Activated T-cell treated with anti-CD3 and anti-CD28 coated beads, Interleukin-2, amount 50 U/mL, for 1 hour (primary cell): ENCODE measurements around the gene KAT2B.

Experiments used
- DNase-seq: peaks from one replicate; pipeline ENCODE4 v3.0.0-alpha.2; 2020

The KAT2B gene

DNA sequence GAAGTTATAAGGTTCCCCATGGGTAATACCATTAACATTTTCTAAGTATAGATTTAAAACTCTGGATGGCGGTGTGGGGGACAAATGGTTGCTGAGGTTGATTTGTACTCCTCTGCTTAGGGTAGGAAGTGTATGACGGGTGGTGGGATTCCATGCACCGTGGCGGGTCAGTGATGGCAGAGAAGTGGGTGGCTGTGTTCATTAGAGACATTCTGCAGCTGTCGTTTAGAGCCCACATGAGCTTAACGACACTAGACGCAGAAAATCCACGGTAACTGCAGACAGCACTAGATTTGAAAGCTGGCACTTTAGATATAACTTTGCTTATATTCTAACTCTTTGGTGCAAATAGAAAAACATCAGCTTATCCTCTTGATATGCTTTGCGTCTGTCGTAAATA lies 108.2 kb downstream of the KAT2B start:
- DNase-seq = no peak

DNA sequence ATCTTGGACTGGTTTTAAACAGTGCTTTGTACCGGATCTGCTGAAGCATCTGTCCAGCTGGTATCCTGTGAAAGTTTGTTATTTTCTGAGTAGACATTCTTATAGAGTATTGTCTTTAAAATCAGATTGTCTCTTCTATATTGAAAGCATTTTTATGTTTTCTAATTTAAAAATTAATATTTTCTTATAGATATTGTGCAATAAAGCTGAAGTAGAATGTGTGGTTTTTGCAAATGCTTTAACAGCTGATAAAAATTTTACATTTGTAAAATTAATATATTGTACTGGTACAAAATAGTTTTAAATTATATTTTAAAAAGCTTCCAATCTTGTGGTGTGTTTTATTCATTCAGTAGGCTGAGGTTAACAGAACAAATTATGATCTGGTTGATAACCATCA lies 113.8 kb downstream of the KAT2B start:
- no peak for DNase-seq

DNA sequence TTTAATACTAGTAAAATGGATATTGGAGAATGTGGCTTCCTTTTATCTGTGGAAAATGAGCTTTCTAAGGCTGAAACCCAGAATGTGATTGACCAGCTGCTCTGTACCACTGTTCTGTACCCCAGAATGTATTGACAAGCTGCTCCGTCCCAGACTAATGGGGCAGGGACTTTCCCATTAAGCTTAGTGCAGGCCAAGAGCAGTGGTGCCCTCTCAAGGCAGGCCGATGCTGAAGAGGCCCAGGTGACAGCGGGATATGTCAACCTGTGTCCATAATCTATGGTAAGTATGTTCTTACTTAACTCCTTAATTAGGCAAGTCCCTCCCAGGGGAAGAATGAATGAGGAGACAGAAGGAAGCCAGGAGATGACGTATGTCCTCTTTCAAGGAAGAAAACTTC lies 114.7 kb downstream of the KAT2B start:
- DNase-seq = no peak

DNA sequence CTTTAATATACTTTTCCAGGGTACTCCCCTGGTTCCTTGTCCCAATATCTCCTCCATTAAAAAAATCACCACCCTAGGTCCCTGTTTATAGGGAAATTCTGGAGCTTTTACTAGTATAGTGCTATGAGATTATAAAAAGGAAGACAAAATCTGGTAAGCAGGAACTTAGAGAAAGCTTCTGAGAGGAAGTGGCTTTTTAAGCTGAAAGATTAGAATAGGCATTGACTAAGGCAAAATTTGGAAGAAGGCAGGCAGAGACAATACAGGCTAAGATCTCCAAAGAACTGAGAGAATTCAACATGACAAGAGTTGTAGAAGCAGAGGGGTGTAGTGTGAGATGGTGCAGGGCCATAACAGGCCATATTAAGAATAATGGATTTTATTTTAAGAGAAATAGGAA lies 120.0 kb downstream of the KAT2B start:
- DNase-seq = no peak

DNA sequence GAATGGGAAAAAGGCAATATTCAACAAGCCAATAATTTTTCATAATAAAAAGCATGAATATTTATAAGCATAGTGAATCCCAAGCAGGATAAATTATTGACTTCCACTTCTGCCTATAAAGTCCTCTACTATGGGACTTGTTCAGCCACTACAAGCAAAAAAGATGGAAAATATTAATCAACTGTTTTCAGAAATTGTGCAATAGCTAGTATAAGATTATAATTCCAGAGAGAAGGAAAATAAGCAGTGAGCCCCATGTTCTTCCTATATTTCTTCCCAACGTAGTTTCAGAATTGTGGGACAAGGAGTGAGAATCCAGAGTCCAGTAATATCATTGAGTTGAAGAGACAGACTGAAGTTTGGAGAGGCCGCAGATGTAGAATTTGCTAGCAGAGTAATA lies 121.5 kb downstream of the KAT2B start:
- no peak for DNase-seq

DNA sequence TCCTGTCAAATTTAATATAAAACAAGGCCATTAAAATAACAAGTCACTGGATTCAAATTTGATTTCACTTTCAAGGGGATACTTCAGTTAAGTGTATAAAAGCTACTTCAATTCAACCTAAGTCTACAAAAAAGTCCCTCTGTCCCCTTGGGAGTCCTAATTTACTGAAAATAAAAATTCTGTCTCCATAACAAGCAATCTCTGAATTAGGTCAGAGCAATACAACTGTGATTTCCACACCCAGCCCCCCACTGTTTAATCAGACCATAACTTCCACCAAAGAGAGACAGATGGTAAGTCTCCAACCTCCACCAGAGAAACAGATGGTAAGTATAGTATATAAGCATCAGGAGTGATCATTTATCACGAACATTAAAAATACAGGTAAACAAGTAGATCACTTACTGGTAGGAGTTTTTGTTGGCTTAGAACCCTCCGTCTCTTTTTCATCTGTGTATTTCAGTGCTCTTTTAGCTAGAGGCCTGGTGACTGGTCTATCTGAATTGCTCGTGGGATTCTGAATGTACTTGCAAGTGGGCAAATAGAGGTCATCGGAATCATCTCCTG lies 133.7 kb downstream of the KAT2B start:
- no peak for DNase-seq

DNA sequence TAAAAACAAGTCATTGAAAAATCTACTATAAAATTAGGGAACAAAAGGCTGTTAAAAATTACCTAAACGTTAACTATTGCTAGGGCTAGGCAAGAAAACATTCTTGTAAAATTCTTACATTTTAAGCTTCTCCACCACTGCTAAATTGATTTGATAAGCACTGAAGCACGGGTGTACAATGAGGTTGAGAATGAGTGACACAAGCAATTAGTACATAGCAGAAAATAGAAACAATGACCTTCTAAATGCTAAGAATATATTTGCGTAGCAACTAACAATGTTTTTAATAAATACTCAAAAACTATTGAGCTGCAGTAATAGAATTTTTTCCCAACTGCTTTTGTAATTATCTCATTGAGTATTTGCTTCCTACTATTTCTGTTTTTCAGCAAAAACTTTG lies 141.0 kb downstream of the KAT2B start:
- no peak for DNase-seq

DNA sequence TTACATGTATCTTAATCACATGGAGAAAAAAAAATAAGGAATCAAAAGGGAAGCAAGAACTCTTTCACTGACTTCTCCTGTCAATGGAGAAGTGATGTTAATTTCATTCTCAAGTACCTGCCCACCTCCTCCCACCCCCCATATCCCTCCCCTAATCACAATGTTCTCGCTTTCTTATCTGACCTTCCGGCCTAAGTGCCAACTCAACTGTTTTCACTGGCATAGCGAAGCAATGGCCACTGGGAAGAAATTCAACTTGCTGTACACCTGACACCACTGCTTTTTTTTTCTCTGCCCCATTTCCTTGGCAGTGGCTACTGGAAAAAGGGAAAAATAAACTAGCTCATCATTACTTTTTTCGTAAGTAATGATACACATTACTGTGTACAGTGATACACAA lies 142.0 kb downstream of the KAT2B start:
- DNase-seq = no peak

DNA sequence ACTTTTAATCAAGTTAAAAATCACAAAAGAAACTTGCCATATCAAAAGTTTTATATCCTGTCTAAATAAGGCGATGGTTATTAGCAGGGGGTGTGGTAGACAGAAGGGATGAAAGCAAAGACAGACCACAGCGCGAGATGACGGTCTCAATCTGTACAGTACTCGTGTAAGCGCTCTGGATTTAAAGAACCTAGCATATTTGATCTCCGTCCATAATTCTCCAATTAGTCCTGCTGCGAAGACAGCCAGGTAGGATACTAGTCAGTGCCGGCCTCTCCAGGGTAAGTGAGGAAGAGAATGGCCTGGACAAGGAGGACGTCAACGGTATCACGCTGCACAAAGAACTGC lies 145.1 kb downstream of the KAT2B start:
- DNase-seq = no peak

DNA sequence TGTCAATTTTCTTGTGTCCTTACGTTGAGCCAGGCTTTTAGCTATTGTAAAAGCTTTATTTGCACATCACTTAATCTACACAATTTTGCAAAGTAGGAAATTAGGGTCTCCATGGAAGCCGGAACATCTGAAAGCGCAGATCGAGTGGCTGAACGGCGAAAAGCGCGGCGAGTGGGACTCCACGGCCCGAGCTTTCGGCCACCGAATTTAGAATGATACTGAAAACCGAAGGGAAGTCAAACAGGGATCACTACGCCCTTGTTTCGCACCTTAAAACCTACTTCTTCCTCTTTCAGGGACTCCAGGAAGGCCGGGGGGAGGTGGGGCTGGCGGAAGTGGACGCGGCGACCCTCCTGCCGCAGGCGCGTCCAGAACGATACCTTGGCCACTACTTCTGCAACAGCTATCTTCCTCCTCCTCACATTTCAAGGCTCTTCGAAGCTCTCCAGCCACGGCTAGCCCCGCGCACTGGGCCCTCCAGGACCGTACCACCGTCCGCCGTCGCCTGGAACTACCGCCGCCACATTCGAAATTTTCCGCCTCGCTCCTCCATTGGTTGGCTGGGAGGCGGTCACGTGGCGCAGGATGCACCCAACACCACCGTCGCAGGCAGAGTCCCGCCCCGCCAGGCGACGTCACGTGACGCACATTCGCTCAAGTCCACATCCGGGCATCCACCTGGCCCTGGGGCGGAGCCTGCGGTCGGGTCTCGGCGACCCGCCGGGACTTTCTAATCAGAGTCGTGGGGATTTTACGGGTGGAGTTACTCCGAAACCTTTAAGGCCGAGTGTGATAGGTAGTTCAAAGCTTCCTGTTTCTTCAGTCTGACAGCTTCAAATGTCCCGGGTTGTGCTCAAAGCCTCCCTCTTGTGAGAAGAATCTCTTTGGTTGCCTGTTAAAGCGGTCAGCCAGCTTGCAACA lies 145.7 kb downstream of the KAT2B start, which contains the start of gene SGO1:
TSS of gene SGO1 (minus strand) at position 528 of the 921 bp plus-strand sequence. CDS start 2,179 bp downstream, outside the sequence.
- peak; percentile 100 for DNase-seq

DNA sequence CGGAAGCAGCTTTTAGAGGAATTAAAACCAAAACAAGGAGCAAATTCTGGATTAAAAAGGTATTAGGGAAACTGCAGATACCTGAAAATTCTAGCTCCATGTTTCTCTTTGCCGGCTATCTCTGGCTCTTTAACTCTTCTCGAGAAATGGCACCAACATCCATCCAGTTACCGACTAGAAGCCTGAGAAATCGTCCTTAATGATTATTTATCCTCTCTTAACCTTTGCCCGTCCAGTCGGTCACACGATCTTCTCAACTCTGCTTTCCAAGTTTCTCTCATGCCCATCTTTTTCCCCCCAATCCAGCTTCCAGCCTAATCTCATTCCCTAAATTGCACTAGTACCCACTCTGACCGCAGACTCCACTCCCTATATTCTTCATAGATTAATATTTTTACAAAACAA lies 146.4 kb downstream of the KAT2B start:
- DNase-seq = no peak

DNA sequence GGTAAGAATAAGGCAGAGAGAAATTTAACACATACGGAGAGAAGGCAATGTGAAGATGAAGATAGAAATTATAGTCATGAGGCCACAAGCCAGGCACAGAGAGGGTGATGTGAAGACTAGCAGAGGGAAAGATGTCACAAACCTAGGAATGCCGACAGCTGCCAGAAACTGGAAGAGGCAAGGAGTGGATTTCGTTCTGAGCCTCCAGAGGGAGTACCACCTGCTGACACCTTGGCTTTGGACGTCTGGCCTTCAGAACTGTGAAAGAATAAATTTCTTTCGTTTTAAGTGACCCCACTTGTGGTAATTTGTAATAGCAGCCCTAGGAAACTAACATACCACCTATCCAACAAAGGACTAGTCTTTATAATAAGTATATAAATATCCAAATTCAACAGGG lies 150.7 kb downstream of the KAT2B start:
- no peak for DNase-seq

DNA sequence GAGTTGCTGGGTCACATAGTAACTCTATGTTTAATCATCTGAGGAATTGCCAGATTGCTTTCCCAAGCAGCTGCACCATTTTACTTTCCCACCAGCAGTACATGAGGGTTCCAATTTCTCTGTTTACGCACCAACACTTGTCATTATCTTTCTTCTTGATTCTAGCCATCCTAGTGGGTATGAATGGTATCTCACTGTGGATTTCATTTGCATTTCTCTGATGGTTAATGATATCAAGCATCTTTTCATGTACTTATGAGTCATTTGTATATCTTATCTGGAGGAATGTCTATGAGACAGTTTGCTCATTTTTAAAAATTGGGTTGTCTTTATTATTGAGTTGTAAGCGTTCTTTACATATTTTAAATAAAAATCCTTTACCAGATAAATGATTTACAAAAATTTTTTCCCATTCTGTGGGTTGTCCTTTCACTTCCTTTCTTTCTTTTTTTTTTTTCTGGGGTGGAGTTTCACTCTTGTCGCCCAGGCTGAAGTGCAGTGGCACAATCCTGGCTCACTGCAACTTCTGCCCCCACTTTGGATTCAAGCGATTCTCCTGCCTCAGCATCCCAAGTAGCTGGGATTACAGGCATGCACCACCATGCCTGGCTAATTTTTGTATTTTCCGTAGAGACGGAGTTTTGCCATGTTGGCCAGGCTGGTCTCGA lies 154.7 kb downstream of the KAT2B start:
- DNase-seq = no peak

DNA sequence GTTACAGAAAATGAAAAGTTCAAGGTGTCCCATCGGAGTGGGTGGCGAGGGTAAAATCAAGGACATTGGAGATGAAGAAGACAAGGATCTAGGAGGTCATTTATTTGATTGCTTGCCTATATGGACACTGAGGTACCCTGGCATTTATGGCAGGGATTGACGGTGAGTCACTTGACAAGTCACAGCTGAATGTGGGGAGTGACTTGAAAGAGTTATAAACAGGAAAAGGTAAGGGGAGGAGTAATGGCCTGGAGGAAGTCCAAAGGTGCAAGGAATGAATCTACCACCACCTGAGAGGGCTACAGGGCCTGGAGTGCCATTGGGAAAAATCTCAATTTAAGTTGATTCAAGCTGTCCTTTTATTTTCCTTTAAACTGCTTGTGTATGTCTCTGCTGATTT lies 157.5 kb downstream of the KAT2B start:
- no peak for DNase-seq

DNA sequence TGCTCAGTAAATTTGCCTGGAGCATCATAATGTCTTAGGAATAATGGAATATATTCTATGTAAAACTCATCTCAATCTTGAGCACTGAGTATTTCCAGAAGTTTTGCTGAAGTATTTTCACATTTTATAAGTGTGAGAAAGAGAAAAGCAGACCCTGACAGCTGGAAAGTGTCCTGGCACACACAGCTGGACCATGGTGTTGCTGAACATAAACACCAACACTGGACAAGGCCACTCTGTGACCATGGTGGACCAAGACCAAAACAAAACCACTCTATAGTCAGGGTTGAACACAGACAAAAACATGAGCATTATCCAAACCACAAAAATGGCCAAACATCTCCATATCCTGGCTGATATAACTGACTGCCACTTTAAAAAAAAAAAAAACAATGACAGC lies 160.9 kb downstream of the KAT2B start:
- no peak for DNase-seq
